ENCODE results near the gene TMEM178A.

GRCh38 chr2:39728941-39729351, 63.2 kb downstream of the TMEM178A start:
- no peak for TF ChIP-seq POLR2AphosphoS5 (IDR thresholded peaks at IDR 0.05)
- peak in 9 of 11 experiments; percentile 11 to 63 (median 46) for TF ChIP-seq CTCF (IDR thresholded peaks at IDR 0.05 in 8 of 11, conservative IDR thresholded peaks at IDR 0.05 in 3 of 11)
- TF ChIP-seq POLR2A (IDR thresholded peaks at IDR 0.05), result no peak
